Fibroblast of skin of right biceps (primary cell): ENCODE measurements around the gene L1CAM.

Experiments used
- DNase-seq: peaks from one replicate; pipeline ENCODE4 v3.0.0-alpha.2; 2013

Gene L1CAM

GRCh38 chrX:153874366-153875125, 11.4 kb downstream of the L1CAM start:
- no peak for DNase-seq

DNA sequence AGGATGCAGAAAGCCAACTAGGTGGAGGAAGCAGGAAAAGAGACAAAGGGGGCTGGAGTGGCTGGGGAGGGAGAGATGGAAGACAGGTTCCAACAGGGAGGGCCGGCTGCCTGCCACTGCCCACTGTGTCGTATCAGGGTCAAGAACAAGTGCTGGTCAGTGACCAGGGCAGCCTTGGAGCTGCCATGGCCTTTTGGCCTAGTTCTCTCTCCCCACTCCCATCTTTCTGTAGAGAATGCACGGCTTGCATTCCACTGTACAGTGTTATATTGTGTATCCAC, 11.9 kb downstream of the L1CAM start:
- DNase-seq = no peak

- no peak for DNase-seq
Observed at GRCh38 chrX:153873282-153874084, 12.5 kb downstream of the L1CAM start.

DNA sequence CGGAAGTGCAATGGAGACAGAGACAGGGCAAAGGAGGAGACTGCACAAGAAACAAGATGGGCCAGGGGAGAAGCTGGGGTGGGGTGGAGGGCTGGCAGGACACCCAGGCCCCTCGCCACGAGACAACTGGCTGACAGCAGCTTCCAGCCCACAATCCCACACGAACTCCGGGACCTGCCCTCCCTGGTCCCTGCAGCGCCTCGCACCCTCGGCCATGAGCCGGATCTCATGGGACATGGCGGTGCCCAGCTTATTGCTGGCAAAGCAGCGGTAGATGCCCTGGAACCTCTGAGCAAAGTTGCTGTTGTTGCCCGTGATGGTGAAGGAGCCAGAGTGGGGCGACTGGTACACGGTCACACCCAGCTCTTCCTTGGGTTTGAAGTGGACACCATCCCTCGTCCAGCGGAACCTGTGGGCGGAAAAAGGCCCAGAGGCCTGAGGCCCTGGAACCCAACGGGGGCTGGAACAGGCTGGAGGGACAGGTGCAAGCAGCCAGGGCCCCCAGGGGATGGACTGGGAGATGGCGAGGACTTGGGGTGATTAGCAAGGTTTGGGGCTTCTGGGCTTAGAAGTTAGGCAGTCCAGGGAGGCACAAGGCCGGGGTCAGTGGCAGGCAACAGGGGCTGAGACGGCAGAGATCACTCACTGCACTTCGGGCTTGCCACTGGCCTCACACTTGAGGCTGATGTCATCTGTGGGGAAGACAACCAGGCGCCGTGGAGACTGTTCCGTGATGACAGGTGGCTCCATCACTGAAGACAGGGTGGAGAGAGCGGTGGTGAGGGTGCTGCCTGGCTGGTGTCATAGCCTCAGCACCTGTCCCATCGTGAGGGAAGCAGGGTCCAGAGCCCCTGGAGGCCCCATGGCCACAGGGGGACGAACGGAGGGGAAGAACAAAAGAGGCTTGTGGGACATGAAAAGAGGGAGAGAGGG, 13.8 kb downstream of the L1CAM start:
- DNase-seq = no peak

DNA sequence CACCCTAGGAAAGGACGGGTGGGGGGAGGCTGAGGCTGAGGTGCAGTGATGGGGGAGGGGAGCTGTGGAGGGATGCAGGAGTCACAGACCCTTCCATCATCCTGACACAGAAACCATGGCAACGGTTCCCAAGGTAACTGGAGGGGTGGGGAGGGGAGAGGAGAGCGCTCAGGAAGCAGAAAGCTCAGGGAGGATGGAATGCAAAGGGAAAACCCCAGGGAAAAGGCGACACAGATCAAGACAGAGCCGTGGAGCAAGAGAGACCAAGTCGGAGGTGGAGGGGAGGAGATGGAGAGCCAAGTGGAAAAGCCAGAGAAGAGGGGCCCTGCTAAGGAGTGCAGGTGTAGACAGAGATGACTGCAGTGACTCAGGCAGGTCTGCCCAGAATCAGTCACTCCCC, 14.5 kb downstream of the L1CAM start:
- no peak for DNase-seq

- DNase-seq = no peak
Observed at GRCh38 chrX:153870791-153871360, 15.1 kb downstream of the L1CAM start.

- DNase-seq = no peak
Observed at GRCh38 chrX:153870288-153870690, 15.7 kb downstream of the L1CAM start.

- no peak for DNase-seq
Observed at GRCh38 chrX:153869473-153870287, 16.3 kb downstream of the L1CAM start.

GRCh38 chrX:153868576-153869472, 17.1 kb downstream of the L1CAM start:
- no peak for DNase-seq

- no peak for DNase-seq
Observed at GRCh38 chrX:153867671-153868070, 18.3 kb downstream of the L1CAM start.

DNA sequence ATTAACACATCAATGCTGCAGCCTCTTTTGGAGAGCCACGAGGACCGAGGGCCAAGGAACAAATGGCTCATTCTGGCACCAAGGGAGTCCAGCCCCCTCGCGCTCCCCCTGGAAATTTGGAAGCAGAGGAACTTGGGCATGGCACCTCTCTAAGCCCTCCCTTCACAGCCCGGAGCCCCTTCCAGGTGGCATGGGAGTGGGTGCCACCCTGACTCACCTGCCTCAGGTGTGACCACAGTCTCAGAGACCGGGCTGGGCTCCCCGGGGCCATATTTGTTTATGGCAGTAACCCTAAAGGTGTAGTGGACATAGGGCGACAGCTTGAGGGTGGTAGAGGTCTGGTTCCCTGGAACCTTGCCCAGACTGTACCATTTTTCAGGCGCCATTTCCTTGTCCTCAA, 18.8 kb downstream of the L1CAM start:
- no peak for DNase-seq

GRCh38 chrX:153866302-153867019, 19.5 kb downstream of the L1CAM start:
- DNase-seq = no peak

- DNase-seq = no peak
Observed at GRCh38 chrX:153865685-153866084, 20.3 kb downstream of the L1CAM start.

DNA sequence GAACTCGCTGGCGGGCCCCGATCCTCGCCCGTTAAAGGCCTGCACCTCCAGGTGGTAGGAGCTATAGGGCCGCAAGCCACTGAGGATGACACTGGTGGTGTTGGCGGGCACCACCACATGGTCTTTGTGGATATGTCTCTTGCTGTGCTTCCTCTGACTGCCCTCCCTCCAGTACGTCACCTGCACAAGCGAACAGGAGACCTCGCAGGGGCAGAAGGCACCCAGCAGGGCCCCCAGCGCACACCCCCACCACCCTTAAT, 20.7 kb downstream of the L1CAM start:
- DNase-seq = no peak

DNA sequence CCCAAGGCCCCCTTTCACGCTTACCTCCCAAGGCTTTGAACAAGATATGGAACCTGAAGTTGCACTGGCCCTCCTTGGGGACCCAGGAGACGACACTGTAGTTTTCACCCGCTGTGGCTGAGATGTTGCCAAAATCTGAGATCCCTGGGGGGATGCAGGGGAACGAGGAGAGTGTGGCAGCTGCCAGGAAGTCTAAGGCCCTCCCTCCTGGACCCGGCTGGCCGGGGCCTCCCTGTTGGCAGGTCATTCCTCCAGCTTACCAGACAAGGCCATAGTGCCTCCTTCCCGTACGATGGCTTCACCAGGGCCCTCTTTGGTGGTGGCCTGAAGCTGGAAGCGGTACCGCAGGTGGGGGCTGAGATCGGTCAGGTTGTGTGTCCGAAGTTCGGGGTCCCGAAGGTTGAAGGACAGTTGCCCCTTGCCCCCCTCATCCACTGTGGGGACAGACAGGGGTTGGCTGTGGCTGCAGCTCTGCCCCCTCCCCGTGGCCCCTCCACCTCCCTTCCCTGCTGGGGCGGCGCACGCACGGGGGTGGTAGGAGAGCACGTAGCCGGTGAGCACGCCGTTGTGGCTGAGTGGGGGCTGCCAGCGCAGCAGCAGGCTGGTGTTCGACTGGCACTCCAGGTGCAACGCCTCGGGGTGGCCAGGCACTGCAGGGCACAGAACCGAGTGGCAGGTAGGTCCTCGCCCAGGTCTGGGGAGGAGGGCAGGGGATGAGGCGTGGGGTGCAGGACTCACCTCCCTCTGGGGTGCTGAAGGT, 21.2 kb downstream of the L1CAM start:
- no peak for DNase-seq

DNA sequence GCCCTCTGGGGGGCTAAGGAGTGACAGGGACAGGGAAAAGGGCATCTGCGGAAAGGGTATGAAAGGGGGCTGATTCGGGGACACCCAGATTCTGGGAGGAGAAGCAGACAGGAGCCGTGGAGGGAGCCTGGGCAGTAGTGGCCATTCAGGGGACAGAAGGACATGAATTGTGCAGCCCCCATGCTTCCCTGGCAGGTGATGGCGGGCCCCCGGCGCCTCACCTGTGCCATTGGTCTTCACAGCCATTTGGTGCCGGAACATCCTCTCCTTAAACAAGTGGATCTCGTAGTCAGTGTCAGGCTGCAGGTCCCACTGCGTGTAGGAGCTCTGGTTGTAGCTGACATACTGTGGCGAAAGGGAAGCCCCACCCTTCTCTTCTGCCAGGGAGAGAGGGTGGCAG, 21.9 kb downstream of the L1CAM start:
- no peak for DNase-seq

DNA sequence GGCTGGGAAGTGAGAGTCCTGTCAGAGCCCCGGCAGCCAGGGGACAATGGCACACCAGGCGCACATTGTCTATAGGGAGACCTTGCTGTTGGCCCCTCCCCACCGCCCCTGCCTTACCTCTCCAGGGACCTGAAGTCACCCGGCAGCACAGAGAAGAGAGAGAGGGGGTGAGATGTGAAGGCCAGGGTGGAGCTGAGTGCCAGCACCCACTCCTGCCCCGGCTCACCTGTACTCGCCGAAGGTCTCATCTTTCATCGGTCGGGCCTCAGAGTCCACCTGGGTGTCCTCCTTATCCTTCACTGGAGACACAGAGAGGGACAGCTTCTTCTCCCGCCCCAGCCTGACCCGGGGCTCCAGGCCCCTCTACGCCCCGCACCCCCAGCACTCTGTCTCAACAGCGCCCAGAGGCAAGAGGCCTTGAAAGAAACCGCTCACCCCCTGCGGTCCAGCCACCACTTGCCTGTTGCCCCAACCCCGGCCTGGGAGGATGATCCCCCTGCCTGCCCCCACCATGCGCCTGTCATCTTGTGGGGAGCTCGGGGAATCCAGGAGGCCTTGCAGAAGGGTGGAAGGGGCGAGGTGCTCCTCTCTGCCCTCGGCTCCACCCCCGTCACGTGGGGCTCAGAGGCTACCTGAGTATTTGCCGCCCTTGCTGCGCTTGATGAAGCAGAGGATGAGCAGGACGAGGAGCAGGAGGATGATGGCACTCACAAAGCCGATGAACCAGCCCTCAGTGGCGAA, 22.6 kb downstream of the L1CAM start:
- no peak for DNase-seq

DNA sequence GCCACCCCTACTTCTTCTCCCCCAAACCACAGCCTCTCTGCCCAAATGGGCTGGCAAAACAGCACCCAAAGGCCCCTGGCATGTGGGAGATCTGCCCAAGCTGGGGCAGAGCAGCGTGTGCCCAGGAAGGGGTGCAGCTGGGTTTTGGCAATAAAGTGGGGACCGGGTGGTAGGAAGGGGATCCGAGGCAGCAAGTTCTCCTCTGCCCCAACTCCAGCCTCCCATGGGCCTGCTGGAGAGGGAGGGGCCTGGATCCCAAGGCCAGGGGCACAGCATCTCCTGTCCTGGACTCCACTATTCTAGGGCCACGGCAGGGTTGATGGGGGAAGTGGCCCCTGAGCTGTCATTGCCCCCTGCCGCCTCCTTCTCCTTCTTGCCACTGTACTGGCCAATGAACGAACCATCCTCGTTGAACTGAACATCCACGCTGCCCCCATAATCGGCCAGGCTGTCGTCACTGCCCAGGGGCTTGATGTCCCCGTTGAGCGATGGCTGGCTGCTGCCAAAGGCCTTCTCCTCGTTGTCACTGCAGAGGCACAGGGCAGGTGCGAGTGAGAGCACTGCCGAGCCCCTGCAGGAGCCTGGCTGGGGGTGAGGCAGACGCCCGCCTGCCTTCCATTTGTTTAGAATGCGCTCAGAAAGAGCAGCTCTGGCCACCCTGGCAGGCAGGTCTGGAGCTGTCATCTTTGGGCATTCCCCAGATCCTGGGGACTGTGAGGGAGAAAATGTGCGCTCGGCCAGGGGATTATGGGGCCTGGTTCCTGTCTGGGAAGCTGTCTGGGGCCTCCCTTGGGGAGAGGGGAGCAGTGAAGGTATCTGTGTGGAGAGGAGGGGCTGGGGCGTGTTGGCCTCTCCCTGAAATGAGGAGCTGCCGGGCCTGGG, 23.4 kb downstream of the L1CAM start:
- DNase-seq = no peak
